Upper lobe of right lung (tissue), 1 donor: ENCODE results near the gene S100B. TPM values are rescaled to one million over a fixed set of nuclear protein-coding genes. Genes with fewer than 3 reads are reported as not detected.

Source experiments
- ATAC-seq: fragments of 200-7000 bp; cut with Tn5 transposase; one replicate; pipeline ENCODE4 v1.9.1; 2020; ENCODE audit warnings: mild to moderate bottlenecking, moderate library complexity
- DNase-seq: peaks from one replicate; pipeline ENCODE4 v3.0.0-alpha.2; 2020
- H3K27ac ChIP-seq: fragments of 200-600 bp; one replicate; pipeline ENCODE4 v1.8.0; 2022
- H3K27me3 ChIP-seq: fragments of 200-600 bp; one replicate; pipeline ENCODE4 v1.8.0; 2022; ENCODE audit warnings: mild to moderate bottlenecking
- H3K36me3 ChIP-seq: fragments of 200-600 bp; one replicate; pipeline ENCODE4 v1.8.0; 2022
- H3K4me1 ChIP-seq: fragments of 200-600 bp; one replicate; pipeline ENCODE4 v1.8.0; 2022
- H3K4me3 ChIP-seq: fragments of 200-600 bp; one replicate; pipeline ENCODE4 v1.8.0; 2022; ENCODE audit warnings: mild to moderate bottlenecking
- H3K9me3 ChIP-seq: fragments of 200-600 bp; one replicate; pipeline ENCODE4 v1.8.0; 2022
- CTCF ChIP-seq: fragments of 200-600 bp; IDR thresholded peaks from one replicate; pipeline ENCODE4 v1.8.0; 2022; ENCODE audit warnings: antibody characterized with exemption
- intact Hi-C: fragments of 100-400 bp; cut with DNase I; formaldehyde crosslinking; loops from one replicate; pipeline ENCODE4 v1.11.0; 2022
- total RNA-seq: library from RNA; stranded (reverse); fragmentation: NEBNext Ultra II Directional; extraction: Animal tissue kit (Norgen Biotek cat#: 25700); gene quantifications from one replicate; pipeline ENCODE4 v1.2.1, GENCODE V29; 2021
- donor health status: DM: no; HTN: yes; CAD: no; lungs with severe emphysema.

S100B gene
- total RNA-seq, 1 donor from 2014 or later = 4.5 TPM

- Histone ChIP-seq H3K4me1 (peaks cover 42% of the 10 kb centered on the region), H3K27me3 (no peaks in the 10 kb centered on the region), H3K36me3 (peaks cover 35% of the 10 kb centered on the region), H3K27ac (peak overlapping the region; percentile 15), H3K9me3 (no peaks in the 10 kb centered on the region), H3K4me3 (peak overlapping the region; percentile 19)
- ATAC-seq (no peak), DNase-seq (no peak)
- intact Hi-C loops = no loop called here
- no peak for TF ChIP-seq CTCF
These were observed 33.3 kb upstream of the S100B start for GRCh38 chr21:46637952-46638746.

GRCh38 chr21:46636550-46637285, 31.8 kb upstream of the S100B start:
- Histone ChIP-seq H3K9me3 (no peaks in the 10 kb centered on the region), H3K36me3 (peaks cover 21% of the 10 kb centered on the region), H3K27me3 (no peaks in the 10 kb centered on the region), H3K4me3 (peak overlapping the region; percentile 96), H3K27ac (peak overlapping the region; percentile 37), H3K4me1 (peaks cover 41% of the 10 kb centered on the region)
- no peak for TF ChIP-seq CTCF
- no peak for DNase-seq
- no peak for ATAC-seq
- intact Hi-C loops = no loop called here

- ATAC-seq (no peak), DNase-seq (no peak)
- Histone ChIP-seq H3K4me1 (peaks cover 41% of the 10 kb centered on the region), H3K27ac (peak overlapping the region; percentile 37), H3K4me3 (peak overlapping the region; percentile 96), H3K27me3 (no peaks in the 10 kb centered on the region), H3K9me3 (no peaks in the 10 kb centered on the region), H3K36me3 (peaks cover 15% of the 10 kb centered on the region)
- intact Hi-C loops = no loop called here
- TF ChIP-seq CTCF = no peak
These were observed 31.3 kb upstream of the S100B start for GRCh38 chr21:46636181-46636512.

- Histone ChIP-seq H3K4me1 (peaks cover 41% of the 10 kb centered on the region), H3K4me3 (peak within 1 kb of the TSS; percentile 96), H3K27ac (peak within 1 kb of the TSS; percentile 99), H3K9me3 (no peaks in the 10 kb centered on the region), H3K36me3 (peaks cover 11% of the 10 kb centered on the region), H3K27me3 (no peaks in the 10 kb centered on the region)
- ATAC-seq = peak; percentile 96
- intact Hi-C loops = no loop called here
- DNase-seq = peak; percentile 99
- TF ChIP-seq CTCF = no peak
These were observed 30.7 kb upstream of the S100B start, which contains the start of gene PRMT2 for GRCh38 chr21:46635324-46636180. Gene PRMT2 (plus strand): TSS chr21:46635674. CDS start chr21:46636952, 1,278 bp downstream.

- ATAC-seq = peak; percentile 60
- peak overlapping the region; percentile 96 for H3K4me3 ChIP-seq
- peak; percentile 29 for TF ChIP-seq CTCF
- intact Hi-C loops = no loop called here
- peaks cover 38% of the 10 kb centered on the region for H3K4me1 ChIP-seq
- peaks cover 11% of the 10 kb centered on the region for H3K36me3 ChIP-seq
- peak overlapping the region; percentile 99 for H3K27ac ChIP-seq
- DNase-seq = no peak
- no peaks in the 10 kb centered on the region for H3K27me3 ChIP-seq
- no peaks in the 10 kb centered on the region for H3K9me3 ChIP-seq
These were observed 30.1 kb upstream of the S100B start for GRCh38 chr21:46634966-46635323.
